GM13977 (cell line): Measurements from ENCODE around the gene LIN7A.

Experiments
- DNase-seq: peaks from one replicate; pipeline ENCODE4 v3.0.0; 2012; ENCODE audit warnings: low spot score
- CTCF ChIP-seq: IDR thresholded peaks from 2 replicates; pipeline ENCODE4 v1.5.1; 2012; ENCODE audit warnings: mild to moderate bottlenecking, control low read depth; ENCODE audit not compliant: insufficient read depth; ENCODE audit errors: extremely low read depth, missing control alignments
- in situ Hi-C: fragments of 300-500 bp; cut with MboI; formaldehyde crosslinking; loops from one replicate; pipeline ENCODE4 v1.12.0; 2022; ENCODE audit warnings: low sequenced_read_pairs, low pct_unique_long_range_greater_than_20kb, mixed read lengths, inconsistent platforms; ENCODE audit not compliant: unreplicated experiment

LIN7A gene

GRCh38 chr12:80781313-80781712 lies 156.4 kb downstream of the LIN7A start:
- no peak for DNase-seq
- in situ Hi-C loops, result no loop called here
- TF ChIP-seq CTCF, result no peak

GRCh38 chr12:80780746-80781145 lies 157.0 kb downstream of the LIN7A start:
- no peak for DNase-seq
- in situ Hi-C loops, result no loop called here
- no peak for TF ChIP-seq CTCF

GRCh38 chr12:80778005-80778541 lies 159.7 kb downstream of the LIN7A start:
- TF ChIP-seq CTCF, result no peak
- DNase-seq, result peak; percentile 44
- in situ Hi-C loops, result no loop called here

GRCh38 chr12:80777587-80777986 lies 160.1 kb downstream of the LIN7A start:
- no peak for DNase-seq
- in situ Hi-C loops, result no loop called here
- no peak for TF ChIP-seq CTCF

GRCh38 chr12:80776706-80777105 lies 161.0 kb downstream of the LIN7A start:
- in situ Hi-C loops, result no loop called here
- TF ChIP-seq CTCF, result no peak
- DNase-seq, result no peak

GRCh38 chr12:80770958-80771357 lies 166.8 kb downstream of the LIN7A start:
- in situ Hi-C loops, result no loop called here
- DNase-seq, result no peak
- no peak for TF ChIP-seq CTCF
